Mesodermal cell (in vitro differentiated cells): ENCODE measurements around the gene ZNF778.

Experiments
- H3K27ac ChIP-seq: 2 replicates; pipeline ENCODE4 v1.7.0; 2013; ENCODE audit warnings: mild to moderate bottlenecking, low read depth, low read length, moderate library complexity; ENCODE audit not compliant: severe bottlenecking
- H3K36me3 ChIP-seq: 2 replicates; pipeline ENCODE4 v1.7.1; 2013; ENCODE audit warnings: mild to moderate bottlenecking, low read length, moderate library complexity; ENCODE audit not compliant: control insufficient read depth, insufficient read depth
- H3K4me1 ChIP-seq: one replicate; pipeline ENCODE4 v1.7.1; 2013; ENCODE audit warnings: mild to moderate bottlenecking, low read length; ENCODE audit not compliant: insufficient read depth, control insufficient read depth, poor library complexity, severe bottlenecking
- H3K4me3 ChIP-seq: 2 replicates; pipeline ENCODE4 v1.7.0; 2013; ENCODE audit warnings: low read length, control low read depth, mild to moderate bottlenecking; ENCODE audit not compliant: insufficient read depth, poor library complexity, severe bottlenecking; ENCODE audit errors: extremely low read depth
- H3K9me3 ChIP-seq: 2 replicates; pipeline ENCODE4 v1.7.1; 2013; ENCODE audit warnings: mild to moderate bottlenecking, low read length, moderate library complexity; ENCODE audit not compliant: control insufficient read depth
- WGBS, 2 experiments: methylation state at CpG; one replicate each; pipeline ENCODE4 v1.1.5; 2013; ENCODE audit warnings: missing lambda C conversion rate in 2 of 2; ENCODE audit not compliant: insufficient coverage in 2 of 2; 5-methylcytosine and 5-hydroxymethylcytosine counted together

ZNF778 gene

DNA sequence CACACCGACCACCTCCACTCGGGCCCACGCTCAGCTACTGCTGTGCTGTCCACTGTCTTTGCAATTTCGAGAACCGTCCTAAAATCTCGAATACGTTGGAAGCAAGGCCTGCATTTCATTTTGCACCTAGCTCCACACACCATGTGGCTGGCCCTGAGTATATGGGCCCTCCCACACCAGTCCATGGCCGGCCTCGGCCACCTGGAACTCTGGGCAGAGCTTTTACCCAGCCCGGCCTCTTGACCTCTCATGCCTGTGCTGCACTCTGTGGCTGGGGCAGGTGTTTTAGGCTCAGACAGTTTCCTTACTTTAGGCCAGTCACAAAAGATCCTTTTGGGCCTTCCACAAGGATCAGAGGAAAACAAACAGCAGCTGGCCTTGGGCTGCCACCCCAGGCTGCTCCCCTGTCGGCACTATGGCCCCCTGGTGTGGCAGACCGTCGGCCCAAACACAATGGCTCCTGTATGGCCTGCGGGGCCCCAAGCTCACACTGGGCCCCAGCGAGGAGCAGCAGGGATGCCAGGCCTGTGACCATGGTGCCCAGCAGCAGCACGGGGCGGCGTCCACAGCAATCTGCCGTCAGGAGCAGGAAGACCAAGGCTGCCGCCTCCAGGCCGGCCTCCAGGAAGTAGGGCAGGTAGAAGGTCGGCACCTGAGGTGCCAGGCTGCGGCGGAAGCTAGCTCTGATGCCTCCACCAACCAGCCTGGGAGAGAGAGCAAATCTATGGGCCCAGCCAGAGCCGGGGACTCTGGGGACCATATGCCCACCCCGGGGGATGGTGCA, 19.7 kb upstream of the ZNF778 start:
- H3K9me3 ChIP-seq: peaks cover 4% of the 10 kb centered on the region
- H3K4me3 ChIP-seq: no peak overlapping the region
- H3K4me1 ChIP-seq: peaks cover 2% of the 10 kb centered on the region
- WGBS, 2 experiments: 90% methylated on average over 24 to 26 of the region's 26 CpGs
- H3K27ac ChIP-seq: no peak overlapping the region
- H3K36me3 ChIP-seq: no peaks in the 10 kb centered on the region

DNA sequence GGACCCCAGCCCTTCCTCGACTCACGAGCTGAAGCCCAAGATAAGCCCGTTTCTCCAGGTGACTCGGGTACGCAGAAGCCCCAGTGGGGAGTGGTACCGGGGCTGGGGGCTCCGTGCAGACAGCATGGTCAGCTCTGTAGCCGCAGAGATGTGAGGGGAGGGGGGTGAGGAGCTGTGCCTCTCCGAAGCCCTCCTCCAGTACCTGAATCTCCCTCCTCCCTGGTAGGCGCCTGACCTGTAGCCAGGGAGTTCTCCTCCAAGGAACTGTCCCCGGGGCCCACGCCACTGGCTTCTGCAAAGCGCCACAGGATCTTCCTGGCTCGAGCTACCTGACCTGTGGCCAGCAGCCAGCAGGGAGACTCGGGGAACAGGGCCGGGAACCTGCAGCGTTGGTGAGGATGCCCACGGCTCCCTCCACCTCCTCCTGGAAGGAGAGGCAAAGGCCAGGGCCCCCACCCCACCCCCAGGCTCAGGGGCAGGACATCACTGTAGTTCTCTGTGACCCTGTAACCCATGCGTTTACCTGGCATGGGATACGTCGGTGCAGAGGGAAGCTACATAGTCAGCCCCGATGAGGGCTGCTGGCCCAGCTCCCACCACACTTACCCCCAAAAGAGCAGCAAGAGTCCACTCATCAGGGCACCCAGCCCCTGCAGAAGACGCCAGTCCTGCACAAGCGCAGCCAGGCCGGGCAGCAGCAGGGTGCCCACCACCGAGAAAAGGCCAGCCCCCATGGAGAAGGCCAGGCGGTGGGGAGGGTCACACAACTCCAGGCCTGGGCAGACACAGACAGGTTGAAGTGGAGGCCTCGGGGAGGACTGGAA, 18.9 kb upstream of the ZNF778 start:
- Histone ChIP-seq H3K9me3 (peaks cover 8% of the 10 kb centered on the region), H3K36me3 (no peaks in the 10 kb centered on the region), H3K4me1 (peaks cover 2% of the 10 kb centered on the region), H3K27ac (no peak overlapping the region), H3K4me3 (no peak overlapping the region)
- WGBS, 2 experiments: 86 to 94% methylated on average over 9 to 25 of the region's 28 CpGs

DNA sequence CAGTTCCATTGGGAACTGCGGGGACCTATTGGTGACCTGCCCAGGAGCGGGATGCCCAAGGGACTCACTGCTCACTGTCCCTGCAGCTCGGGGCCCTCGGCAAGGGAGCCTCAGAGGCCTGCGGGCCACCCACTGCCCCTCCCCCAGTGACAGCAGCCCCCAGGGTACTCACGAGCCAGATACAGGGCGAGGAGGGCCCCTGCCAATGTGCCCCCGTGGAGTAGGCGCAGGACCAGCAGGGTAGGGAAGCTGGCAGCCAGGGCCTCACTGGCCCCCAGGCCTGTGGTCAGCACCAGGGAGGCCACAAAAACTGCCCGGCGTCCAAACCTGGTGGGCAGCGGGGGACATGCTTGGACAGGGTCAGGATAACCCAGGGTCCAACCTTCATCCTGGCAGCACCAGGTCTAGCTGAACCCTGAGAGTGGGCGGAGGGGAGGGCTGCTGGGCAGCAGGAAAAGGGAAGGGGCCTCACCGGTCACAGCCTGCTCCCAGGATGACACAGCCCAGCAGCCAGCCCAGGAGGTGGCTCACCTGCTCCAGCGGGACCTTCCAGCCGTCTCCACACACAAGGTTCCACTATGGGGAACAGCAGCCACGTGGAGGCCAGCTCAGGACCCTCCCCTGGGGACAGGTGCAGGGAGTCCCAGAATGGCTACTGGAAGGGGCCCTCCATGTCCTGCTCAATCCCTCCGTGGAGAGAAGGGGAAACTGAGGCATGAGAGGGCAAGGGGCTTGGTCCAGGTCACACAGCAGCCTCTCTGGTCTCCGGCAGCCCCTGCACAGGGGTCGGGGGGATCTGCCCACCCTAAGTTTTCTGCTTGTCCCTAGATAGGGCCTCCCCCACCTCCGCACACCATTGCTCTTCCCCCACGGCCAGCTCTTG, 18.0 kb upstream of the ZNF778 start:
- 85 to 92% methylated on average over 17 to 18 of the region's 22 CpGs for WGBS, 2 experiments
- Histone ChIP-seq H3K4me1 (peaks cover 2% of the 10 kb centered on the region), H3K4me3 (no peak overlapping the region), H3K27ac (no peak overlapping the region), H3K36me3 (no peaks in the 10 kb centered on the region), H3K9me3 (peaks cover 8% of the 10 kb centered on the region)

DNA sequence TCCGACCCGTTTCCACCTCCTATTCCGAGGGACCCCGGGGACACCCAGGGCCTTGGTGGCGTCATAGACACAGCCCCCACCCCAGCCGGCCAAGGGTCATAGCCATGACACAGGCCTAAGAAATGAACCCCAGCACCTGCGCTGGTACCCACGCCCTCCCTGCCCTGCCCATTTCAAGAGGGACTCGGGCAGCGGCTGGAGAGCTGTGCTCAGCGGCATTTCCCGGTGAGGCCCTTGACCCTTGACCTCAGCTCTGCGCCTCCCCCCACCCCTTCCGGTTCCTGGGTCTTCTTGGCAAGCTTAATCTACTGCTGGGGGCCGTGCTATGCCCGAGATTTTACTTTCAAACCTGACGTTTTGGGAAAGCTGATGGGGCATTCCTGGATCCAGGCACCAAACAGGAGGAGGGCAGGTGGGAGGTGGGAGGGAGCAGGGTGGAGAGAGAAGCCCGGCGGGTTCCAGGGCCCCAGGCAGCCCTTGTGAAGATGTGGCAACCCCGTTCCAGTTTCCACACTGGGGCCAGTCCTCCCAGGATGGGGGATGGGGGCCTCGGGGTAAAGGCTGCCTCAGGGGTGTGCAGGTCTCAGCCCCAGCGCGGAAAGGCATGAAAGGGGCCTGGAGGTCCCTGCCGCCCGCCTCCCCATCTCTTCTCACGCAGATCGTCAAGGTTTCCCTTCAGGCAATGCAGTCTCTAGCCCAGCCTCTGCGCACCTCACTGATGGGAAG, 17.2 kb upstream of the ZNF778 start, which contains the start of gene SLC22A31:
Gene SLC22A31 (minus strand): TSS at position 414 of the 726 bp plus-strand sequence. CDS start 36 bp downstream, at position 378.
- H3K27ac ChIP-seq: no peak within 1 kb of the TSS
- no peaks in the 10 kb centered on the region for H3K36me3 ChIP-seq
- peak within 1 kb of the TSS; percentile 22 for H3K4me3 ChIP-seq
- peaks cover 8% of the 10 kb centered on the region for H3K9me3 ChIP-seq
- WGBS, 2 experiments: 26 to 33% methylated on average over 21 to 25 of the region's 28 CpGs
- peaks cover 2% of the 10 kb centered on the region for H3K4me1 ChIP-seq

DNA sequence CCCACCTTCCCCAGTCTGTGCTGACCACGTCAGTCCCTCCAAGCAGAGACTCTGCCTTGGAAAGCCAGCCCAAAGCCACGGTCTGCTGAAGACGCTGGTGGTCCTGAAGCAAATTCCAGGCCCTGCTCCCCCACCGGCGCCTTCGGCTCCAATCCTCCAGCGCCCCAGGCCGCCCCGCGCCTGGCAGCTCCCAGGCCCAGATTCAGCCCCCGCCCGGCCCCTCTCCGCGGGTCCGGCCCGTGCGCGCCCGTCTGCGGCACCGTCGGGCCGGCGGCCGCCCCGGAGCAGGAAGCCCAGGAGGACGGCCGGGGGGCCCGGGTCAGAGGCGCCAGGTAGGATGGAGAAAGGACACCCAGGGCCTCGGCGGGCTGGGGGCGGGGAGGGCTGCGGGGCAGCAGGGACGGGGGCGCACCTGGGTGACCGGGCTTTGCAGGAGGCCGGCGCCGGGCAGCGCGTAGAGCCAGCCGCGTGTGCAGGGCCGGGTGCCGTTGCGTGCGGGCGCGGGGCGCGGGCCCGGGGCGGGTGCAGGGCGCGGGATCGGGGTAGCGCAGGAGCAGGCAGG, 16.6 kb upstream of the ZNF778 start:
- 0 to 2% methylated on average over 40 to 46 of the region's 58 CpGs for WGBS, 2 experiments
- no peak overlapping the region for H3K27ac ChIP-seq
- H3K4me1 ChIP-seq: peaks cover 2% of the 10 kb centered on the region
- peaks cover 8% of the 10 kb centered on the region for H3K9me3 ChIP-seq
- peak overlapping the region; percentile 22 for H3K4me3 ChIP-seq
- no peaks in the 10 kb centered on the region for H3K36me3 ChIP-seq

DNA sequence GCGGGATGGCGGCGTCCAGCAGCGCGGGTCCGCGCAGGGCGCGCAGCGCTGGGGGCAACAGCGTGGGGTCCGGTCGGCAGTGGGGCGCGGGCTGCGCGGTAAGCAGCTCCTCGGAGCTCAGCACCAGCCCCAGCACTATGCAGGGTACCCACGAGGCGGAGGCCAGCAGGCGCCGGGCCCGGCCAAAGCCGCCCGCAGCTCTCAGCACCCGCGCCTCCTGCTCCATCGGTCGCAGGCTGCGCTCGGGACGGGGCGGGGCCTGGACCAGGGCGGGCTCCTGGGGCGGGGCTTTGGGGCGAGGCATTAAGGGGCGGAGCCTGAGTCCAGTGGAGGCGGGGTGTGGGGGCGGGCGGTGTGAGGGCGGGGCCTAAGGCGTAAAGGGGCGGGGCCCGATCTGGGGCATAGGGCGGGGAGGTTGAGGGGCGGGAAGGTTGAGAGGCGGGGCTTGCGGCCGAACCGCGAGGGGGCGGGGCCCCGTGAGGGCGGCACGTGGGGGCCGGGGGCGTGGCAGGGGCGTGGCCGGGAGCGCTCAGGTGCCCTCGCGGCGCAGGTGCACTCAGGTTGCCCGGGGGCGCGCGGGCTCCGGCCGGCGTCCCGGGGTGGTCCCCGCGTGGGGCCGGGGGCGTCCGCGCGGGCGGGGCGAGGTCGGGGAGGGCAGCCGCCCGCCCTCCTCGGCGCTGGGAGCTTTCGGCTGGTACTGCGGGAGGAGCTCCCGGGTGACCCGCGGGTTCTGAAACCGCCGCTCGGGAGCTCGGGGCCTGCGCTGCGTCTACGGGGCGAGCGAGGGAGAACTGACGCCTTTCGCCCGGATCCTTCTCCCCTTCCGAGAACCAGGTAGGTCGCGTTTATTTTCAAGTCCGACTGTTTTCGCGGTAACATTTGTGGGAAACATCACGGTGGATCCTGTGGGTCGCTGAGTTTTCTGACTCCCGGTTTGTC, 15.8 kb upstream of the ZNF778 start:
- Histone ChIP-seq H3K4me3 (peak overlapping the region; percentile 22), H3K4me1 (peaks cover 2% of the 10 kb centered on the region), H3K27ac (no peak overlapping the region), H3K9me3 (peaks cover 8% of the 10 kb centered on the region), H3K36me3 (no peaks in the 10 kb centered on the region)
- 1 to 3% methylated on average over 45 to 74 of the region's 111 CpGs for WGBS, 2 experiments

DNA sequence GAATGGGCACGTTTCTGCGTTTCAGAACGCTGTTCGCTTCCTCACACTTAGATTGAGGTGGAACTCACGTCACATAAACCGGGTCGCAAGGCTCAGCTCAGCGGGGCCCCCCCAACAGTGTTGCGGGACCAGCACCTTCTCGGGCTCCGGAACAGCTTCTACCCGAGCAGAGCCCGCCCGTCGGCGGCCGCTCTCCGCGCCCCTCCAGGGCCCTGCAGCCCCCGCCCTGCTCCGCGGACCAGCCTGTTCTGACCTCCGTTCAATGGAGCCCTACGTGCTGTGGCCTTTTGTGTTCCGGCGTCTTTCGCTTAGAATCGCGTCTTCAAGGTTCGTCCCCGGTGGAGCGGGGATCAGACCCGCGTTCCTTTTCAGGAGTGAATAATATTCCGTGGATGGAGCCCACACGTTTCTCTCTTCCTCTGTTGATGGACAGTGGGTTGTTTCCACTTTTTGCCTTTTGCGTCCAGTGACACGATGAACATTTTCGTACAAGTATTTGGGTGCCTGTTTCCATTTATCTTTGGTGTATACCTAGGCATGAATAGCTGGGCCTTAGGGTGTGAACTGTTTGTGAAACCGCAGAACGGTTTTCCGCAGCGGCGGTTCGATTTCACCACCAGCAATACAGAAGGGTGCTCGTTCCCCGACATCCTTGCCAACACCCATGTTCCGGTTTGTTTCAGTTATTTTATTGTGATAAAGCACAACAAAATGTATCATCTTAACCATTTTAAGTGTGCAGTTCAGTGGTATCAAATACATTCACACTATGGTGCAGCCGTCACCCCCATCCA, 14.9 kb upstream of the ZNF778 start:
- peaks cover 8% of the 10 kb centered on the region for H3K9me3 ChIP-seq
- H3K36me3 ChIP-seq: no peaks in the 10 kb centered on the region
- no peak overlapping the region for H3K4me3 ChIP-seq
- WGBS, 2 experiments: 50 to 52% methylated on average over 41 to 46 of the region's 49 CpGs
- no peak overlapping the region for H3K27ac ChIP-seq
- peaks cover 2% of the 10 kb centered on the region for H3K4me1 ChIP-seq

DNA sequence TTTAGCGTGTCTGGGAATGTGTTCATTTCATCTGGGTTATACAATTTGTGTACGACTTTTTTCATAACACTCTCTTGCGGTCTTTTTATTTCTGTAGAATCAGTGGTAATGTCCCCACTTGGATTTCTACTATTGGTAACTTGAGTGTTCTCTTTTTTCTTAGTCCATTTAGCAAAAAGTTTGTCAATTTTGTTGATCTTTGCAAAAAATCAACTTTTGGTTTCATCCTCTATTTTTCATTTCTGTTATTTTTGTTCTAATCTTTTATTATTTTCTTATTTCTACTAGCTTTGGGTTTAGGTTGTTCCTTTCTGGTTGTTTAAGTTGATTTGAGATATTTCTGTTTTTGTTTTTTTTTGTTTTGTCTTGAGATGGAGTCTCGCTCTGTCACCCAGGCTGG, 9.5 kb upstream of the ZNF778 start:
- 85% methylated on average over 2 of the region's 4 CpGs; no CpG with 5 or more reads in 1 of the 2 experiments for WGBS, 2 experiments
- H3K9me3 ChIP-seq: peaks cover 2% of the 10 kb centered on the region
- H3K4me1 ChIP-seq: no peaks in the 10 kb centered on the region
- no peaks in the 10 kb centered on the region for H3K36me3 ChIP-seq
- H3K4me3 ChIP-seq: no peak overlapping the region
- no peak overlapping the region for H3K27ac ChIP-seq
